Measurements from ENCODE around the gene AMFR. TPM values are rescaled to one million over a fixed set of nuclear protein-coding genes. Genes with fewer than 3 reads are reported as not detected.

The AMFR gene
- total RNA-seq, 1 donor from 2014 or later: 112 TPM

GRCh38 chr16:56321571-56321970 is 103.8 kb downstream of the AMFR start:
- Histone ChIP-seq H3K36me3 (no peaks in the 10 kb centered on the region), H3K9me3 (no peaks in the 10 kb centered on the region), H3K4me1 (peaks cover 0 to 4% of the 10 kb centered on the region in 2 donors), H3K27me3 (no peaks in the 10 kb centered on the region), H3K4me3 (no peak overlapping the region), H3K27ac (no peak overlapping the region)
- no peak for TF ChIP-seq CTCF (IDR thresholded peaks at IDR 0.05)
- intact Hi-C loops (cut with DNase I): no loop called here
- no peak for DNase-seq (ENCODE audit: low spot score in 2 of 2)

DNA sequence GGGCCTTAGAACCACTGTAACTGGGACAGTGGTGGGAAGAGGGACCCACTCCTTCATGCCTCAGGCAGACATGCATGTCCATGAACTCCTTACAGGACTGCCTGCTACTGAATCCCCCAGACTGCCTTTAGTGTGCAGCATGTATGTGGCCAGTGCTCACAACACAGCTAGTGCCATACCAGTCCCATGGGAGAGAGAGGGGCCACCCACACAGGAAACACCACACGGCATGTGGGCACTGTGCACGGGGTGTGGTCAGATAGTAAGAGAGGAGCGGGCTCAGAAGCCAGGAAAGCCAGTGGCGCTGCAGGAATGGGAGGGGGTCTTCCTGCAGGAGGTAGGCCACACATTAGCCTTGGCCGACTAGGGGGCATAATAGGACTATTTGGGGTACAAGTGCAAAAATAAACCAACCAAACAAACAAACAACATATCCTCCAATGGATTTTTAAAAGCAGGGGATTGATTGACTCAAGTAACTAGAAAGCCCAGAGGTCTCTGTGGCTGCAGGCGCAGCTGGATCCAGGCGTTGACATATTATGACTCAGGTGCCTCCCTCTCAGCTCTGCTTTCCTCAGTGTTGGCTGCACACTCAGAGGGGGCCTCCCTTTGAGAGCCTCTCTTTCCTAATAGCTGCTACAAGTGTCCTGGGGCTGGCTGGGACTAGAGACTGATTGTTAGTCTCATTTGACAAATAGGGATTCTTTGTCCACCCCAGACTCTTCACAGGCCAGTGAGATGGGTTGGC is 104.4 kb downstream of the AMFR start:
- intact Hi-C loops (cut with DNase I): no loop called here
- TF ChIP-seq CTCF (IDR thresholded peaks at IDR 0.05): no peak
- no peak overlapping the region for H3K4me3 ChIP-seq
- no peak for DNase-seq (ENCODE audit: low spot score in 2 of 2)
- H3K36me3 ChIP-seq: no peaks in the 10 kb centered on the region
- H3K27me3 ChIP-seq: no peaks in the 10 kb centered on the region
- H3K9me3 ChIP-seq: no peaks in the 10 kb centered on the region
- H3K27ac ChIP-seq: no peak overlapping the region
- H3K4me1 ChIP-seq: peaks cover 0 to 4% of the 10 kb centered on the region in 2 donors

GRCh38 chr16:56320056-56320455 is 105.3 kb downstream of the AMFR start:
- DNase-seq (ENCODE audit: low spot score in 2 of 2): no peak
- H3K9me3 ChIP-seq: no peaks in the 10 kb centered on the region
- H3K27me3 ChIP-seq: no peaks in the 10 kb centered on the region
- H3K4me1 ChIP-seq: peaks cover 0 to 4% of the 10 kb centered on the region in 2 donors
- no peak for TF ChIP-seq CTCF (IDR thresholded peaks at IDR 0.05)
- no peak overlapping the region for H3K4me3 ChIP-seq
- H3K27ac ChIP-seq: no peak overlapping the region
- no peaks in the 10 kb centered on the region for H3K36me3 ChIP-seq
- intact Hi-C loops (cut with DNase I): no loop called here

- H3K27ac ChIP-seq: no peak overlapping the region
- H3K9me3 ChIP-seq: no peaks in the 10 kb centered on the region
- TF ChIP-seq CTCF (IDR thresholded peaks at IDR 0.05): no peak
- no peaks in the 10 kb centered on the region for H3K36me3 ChIP-seq
- H3K4me1 ChIP-seq: peaks cover 0 to 4% of the 10 kb centered on the region in 2 donors
- intact Hi-C loops (cut with DNase I): loop anchor here (2.0 to 5.0 kb wide), 2 partner anchors 279 to 607 kb away; no protein-coding TSS in a partner anchor
- H3K4me3 ChIP-seq: no peak overlapping the region
- DNase-seq (ENCODE audit: low spot score in 2 of 2): no peak
- H3K27me3 ChIP-seq: no peaks in the 10 kb centered on the region
Measured at GRCh38 chr16:56319376-56319775, 106.0 kb downstream of the AMFR start.

GRCh38 chr16:56318827-56319140 is 106.6 kb downstream of the AMFR start:
- intact Hi-C loops (cut with DNase I): loop anchor here (1.0 to 5.0 kb wide), 3 partner anchors 278 to 606 kb away; no protein-coding TSS in a partner anchor
- no peak for DNase-seq (ENCODE audit: low spot score in 2 of 2)
- Histone ChIP-seq H3K36me3 (no peaks in the 10 kb centered on the region), H3K27ac (no peak overlapping the region), H3K4me3 (no peak overlapping the region), H3K9me3 (no peaks in the 10 kb centered on the region), H3K4me1 (peaks cover 0 to 4% of the 10 kb centered on the region in 2 donors), H3K27me3 (no peaks in the 10 kb centered on the region)
- no peak for TF ChIP-seq CTCF (IDR thresholded peaks at IDR 0.05)
